K562 (cell line): ENCODE data around the gene SYNGR3. TPM values are rescaled to one million over a fixed set of nuclear protein-coding genes. Genes with fewer than 3 reads are reported as not detected.
A peak's percentile ranks its signal among the peaks of the same experiment; 100 is the strongest.

Source experiments
- ARID4B ChIP-seq: sonication (generic); formaldehyde crosslinking; IDR thresholded peaks from 2 replicates; pipeline ENCODE4 v1.8.0; 2022; ENCODE audit warnings: mild to moderate bottlenecking, missing genetic modification reagents
- BRCA1 ChIP-seq, 2 experiments: fragments of 450-650 bp in 1 of 2; sonication (generic) in 1 of 2; formaldehyde crosslinking in 1 of 2; IDR thresholded peaks; 2 replicates each; pipeline versions ENCODE4 v1.5.0 to v1.6.1; 2017 to 2020; ENCODE audit warnings: mild to moderate bottlenecking in 1 of 2, missing genetic modification reagents in 1 of 2
- DLX4 ChIP-seq: fragments of 250-450 bp; sonication (Bioruptor Pico); IDR thresholded peaks from 2 replicates; pipeline ENCODE4 v1.6.1; 2021; ENCODE audit warnings: mild to moderate bottlenecking
- HBP1 ChIP-seq: fragments of 450-650 bp; formaldehyde crosslinking; IDR thresholded peaks from 2 replicates; pipeline ENCODE4 v1.4.0; 2022; ENCODE audit warnings: missing genetic modification characterization
- KDM1A ChIP-seq, 2 experiments: fragments of 450-650 bp; IDR thresholded peaks; 2 replicates each; pipeline ENCODE4 v1.6.1; 2016; ENCODE audit warnings: mild to moderate bottlenecking in 2 of 2
- KLF1 ChIP-seq: fragments of 450-650 bp; IDR thresholded peaks from 2 replicates; pipeline ENCODE4 v1.6.1; 2016; ENCODE audit warnings: missing genetic modification characterization, missing compliant biosample characterization
- MCM2 ChIP-seq: fragments of 450-650 bp; IDR thresholded peaks from 2 replicates; pipeline ENCODE4 v1.6.1; 2017; ENCODE audit warnings: low read depth, mild to moderate bottlenecking
- TBL1XR1 ChIP-seq, 2 experiments: IDR thresholded peaks; 2 replicates each; pipeline ENCODE4 v1.6.1; 2012; ENCODE audit warnings: improper control_type of control experiment in 2 of 2, low read length in 2 of 2, mild to moderate bottlenecking in 1 of 2
- THAP12 ChIP-seq: fragments of 250-450 bp; sonication (Bioruptor Pico); IDR thresholded peaks from 2 replicates; pipeline ENCODE4 v1.9.0; 2021; ENCODE audit warnings: mild to moderate bottlenecking, inconsistent platforms
- ZBTB17 ChIP-seq: fragments of 450-650 bp; formaldehyde crosslinking; IDR thresholded peaks from 2 replicates; pipeline ENCODE4 v1.4.0; 2020; ENCODE audit warnings: mild to moderate bottlenecking
- ZFP91 ChIP-seq: sonication (generic); formaldehyde crosslinking; IDR thresholded peaks from 2 replicates; pipeline ENCODE4 v1.8.0; 2022; ENCODE audit warnings: mild to moderate bottlenecking, missing genetic modification reagents
- ZNF444 ChIP-seq: fragments of 250-450 bp; sonication (Bioruptor Pico); IDR thresholded peaks from 2 replicates; pipeline ENCODE4 v1.4.0; 2020; ENCODE audit warnings: mild to moderate bottlenecking, moderate library complexity
- polyA plus RNA-seq, 8 experiments: library from polyadenylated mRNA; depleted of rRNA in 4 of 8; stranded (reverse) in 5 of 8; unstranded in 3 of 8; fragments of >200 nt; fragmentation: Nextera tagmentation in 2 of 8; fragmentation: Illumina TruSeq in 1 of 8; extraction: Ambion mirVana in 2 of 8; extraction: Trizol in 1 of 8; gene quantifications; 2 replicates each; pipeline versions ENCODE4 v1.2.1 to v1.2.3, GENCODE V29; 2011 to 2014; ENCODE audit warnings: inconsistent platforms in 1 of 8, missing spikeins in 1 of 8
- total RNA-seq, 7 experiments: library from RNA; depleted of rRNA in 6 of 7; stranded (reverse); fragments of >200 nt in 6 of 7; fragmentation: Illumina TruSeq in 2 of 7; extraction: Trizol in 2 of 7; gene quantifications; 2 replicates each; pipeline versions ENCODE4 v1.2.1 to v1.2.3, GENCODE V29; 2011 to 2021; ENCODE audit warnings: low replicate concordance in 1 of 7
- TF ChIP-seq, protein P1 (sequence below): fragments of 450-650 bp; formaldehyde crosslinking; conservative IDR thresholded peaks from 2 replicates; pipeline ENCODE4 v1.4.0; 2022; ENCODE audit warnings: mild to moderate bottlenecking, missing genetic modification characterization

SYNGR3 gene
- total and polyA plus RNA-seq, 9 of the 15 experiments (the other 6 are each of a cell fraction or from before 2014, with no cell fraction given), result 3.7 to 69.2 (median 36.3) TPM

GRCh38 chr16:1960665-1961630 lies 28.8 kb upstream of the SYNGR3 start (continued):
- peak; percentile 81; the same call in 1 of the 2 replicates for TF ChIP-seq THAP12 (CRISPR knock-in tag)
- 0 out of 2 replicates have a peak, but pooled peaks have one; percentile 53 for TF ChIP-seq ZNF444
- 0 out of 2 replicates have a peak, but pooled peaks have one; percentile 23 for TF ChIP-seq KLF1 (tag)
- no peak for TF ChIP-seq BRCA1 (IDR thresholded peaks at IDR 0.05)
- 0 out of 2 replicates have a peak, but pooled peaks have one; percentile 47 for TF ChIP-seq BRCA1 (CRISPR knock-in tag; IDR thresholded peaks at IDR 0.05)
- TF ChIP-seq, protein P1, sequence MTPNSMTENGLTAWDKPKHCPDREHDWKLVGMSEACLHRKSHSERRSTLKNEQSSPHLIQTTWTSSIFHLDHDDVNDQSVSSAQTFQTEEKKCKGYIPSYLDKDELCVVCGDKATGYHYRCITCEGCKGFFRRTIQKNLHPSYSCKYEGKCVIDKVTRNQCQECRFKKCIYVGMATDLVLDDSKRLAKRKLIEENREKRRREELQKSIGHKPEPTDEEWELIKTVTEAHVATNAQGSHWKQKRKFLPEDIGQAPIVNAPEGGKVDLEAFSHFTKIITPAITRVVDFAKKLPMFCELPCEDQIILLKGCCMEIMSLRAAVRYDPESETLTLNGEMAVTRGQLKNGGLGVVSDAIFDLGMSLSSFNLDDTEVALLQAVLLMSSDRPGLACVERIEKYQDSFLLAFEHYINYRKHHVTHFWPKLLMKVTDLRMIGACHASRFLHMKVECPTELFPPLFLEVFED (CRISPR knock-in tag), result peak; percentile 97
- TF ChIP-seq ZFP91 (CRISPR knock-in tag), result no peak
- peak in 1 of 2 experiments; percentile 29; a peak in 2 of 4 replicates for TF ChIP-seq KDM1A (IDR thresholded peaks at IDR 0.05)
- TF ChIP-seq MCM2, result no peak
- TF ChIP-seq ZBTB17, result 0 out of 2 replicates have a peak, but pooled peaks have one; percentile 49
- peak; percentile 92; the same call in 1 of the 2 replicates for TF ChIP-seq HBP1 (CRISPR knock-in tag)
- TF ChIP-seq DLX4 (CRISPR knock-in tag), result peak; percentile 65; the same call in 1 of the 2 replicates
- 0 out of 2 replicates have a peak, but pooled peaks have one; percentile 31 for TF ChIP-seq ARID4B (CRISPR knock-in tag)
- TF ChIP-seq TBL1XR1 (IDR thresholded peaks at IDR 0.05; ENCODE audit: low read length in 2 of 2), result peak in 1 of 2 experiments; percentile 18; a peak in 2 of 4 replicates
